Measurements from ENCODE around the gene ABCC1.
"Not testable (repeated sequence)": the region's sequence is repeated elsewhere in the genome, so short reads cannot be mapped to it uniquely, and the experiment has no call there.

ABCC1 gene

DNA sequence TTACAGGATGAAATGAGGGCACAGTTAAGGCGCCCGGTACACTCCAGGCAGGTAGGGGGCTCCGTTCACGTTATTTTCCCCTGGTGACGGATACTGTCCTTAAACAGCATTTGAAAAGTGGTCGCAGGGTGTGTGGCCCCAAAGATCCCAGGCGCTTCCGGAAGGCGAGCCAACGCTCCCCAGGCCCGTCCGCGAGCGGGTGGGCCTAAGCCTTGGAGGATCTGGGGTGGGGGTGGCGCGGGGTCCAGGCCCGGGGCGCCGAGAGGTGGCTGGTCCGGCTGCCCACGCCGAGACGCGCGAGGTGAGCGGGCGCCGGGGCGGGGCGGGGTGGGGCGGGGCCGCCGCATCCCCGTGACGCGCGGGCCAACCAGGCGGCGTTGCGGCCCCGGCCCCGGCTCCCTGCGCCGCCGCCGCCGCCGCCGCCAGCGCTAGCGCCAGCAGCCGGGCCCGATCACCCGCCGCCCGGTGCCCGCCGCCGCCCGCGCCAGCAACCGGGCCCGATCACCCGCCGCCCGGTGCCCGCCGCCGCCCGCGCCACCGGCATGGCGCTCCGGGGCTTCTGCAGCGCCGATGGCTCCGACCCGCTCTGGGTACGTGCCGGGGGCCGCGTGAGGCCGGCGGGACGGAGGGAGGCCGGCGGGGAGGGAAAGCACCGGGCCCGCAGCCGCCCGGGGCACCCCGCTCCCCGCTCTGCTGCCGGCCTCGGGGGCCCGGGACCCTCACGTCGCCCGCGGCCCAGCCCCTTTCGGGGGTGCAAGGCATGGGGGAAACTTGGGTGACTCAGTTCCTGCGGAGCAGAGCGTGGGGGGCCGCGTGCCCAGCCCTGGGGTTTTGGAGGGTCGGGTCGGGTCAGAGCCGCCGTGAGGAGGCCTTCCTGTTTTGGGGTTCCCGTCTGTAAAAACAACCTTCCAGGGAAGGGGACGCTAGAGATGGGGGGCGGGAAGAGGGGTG is at the start of gene ABCC1:
Gene ABCC1, plus strand, starts transcription at position 407 of the 951 bp plus-strand sequence. Its CDS starts 136 bp downstream, at position 543.
- peak; percentile 12 for DNase-seq

DNA sequence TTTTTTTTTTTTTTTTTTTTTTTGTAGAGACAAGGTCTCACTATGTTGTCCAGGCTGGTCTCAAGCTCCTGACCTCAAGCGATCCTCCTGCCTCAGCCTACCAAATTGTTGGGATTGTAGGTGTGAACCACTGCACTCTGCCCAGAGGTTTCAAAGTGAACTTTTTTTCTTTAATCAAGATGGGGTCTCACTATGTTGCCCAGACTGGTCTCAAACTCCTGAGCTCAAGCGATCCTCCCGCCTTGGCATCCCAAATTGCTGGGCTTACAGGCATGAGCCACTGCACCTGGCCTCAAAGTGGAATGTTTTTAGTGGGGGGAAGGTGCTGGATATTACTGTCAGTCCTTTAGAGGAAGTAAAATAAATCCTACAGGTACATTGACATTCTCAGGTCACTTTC is 49.1 kb upstream of the ABCC1 start:
- no peak for DNase-seq

DNA sequence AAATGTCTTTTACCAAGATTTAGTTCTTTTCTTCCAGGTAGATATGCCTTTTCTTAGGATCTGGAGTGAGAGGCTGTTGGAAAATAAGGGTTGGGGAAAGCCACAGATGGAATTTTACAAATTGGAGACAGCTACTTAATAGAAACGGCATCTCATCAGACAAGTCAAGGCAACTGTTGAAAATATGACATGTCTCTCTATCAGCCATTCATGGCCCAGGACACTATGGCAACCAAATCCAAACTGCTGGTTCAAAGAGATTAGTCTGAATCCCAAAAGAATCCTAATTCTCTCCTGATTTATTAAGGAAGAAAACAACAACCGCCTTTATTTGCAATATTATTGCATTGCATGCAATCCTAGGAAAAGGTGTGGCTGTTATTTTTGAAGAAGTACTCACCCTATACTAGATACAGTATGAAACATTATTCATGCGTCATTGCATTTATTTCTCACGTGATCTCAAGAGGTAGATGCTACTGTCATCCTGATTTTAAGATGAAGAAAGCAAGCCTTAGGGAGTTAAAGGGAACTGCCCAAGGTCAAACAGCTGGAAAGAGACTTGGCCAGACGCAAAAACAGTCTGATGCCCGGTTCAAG is 48.4 kb upstream of the ABCC1 start:
- no peak for DNase-seq

DNA sequence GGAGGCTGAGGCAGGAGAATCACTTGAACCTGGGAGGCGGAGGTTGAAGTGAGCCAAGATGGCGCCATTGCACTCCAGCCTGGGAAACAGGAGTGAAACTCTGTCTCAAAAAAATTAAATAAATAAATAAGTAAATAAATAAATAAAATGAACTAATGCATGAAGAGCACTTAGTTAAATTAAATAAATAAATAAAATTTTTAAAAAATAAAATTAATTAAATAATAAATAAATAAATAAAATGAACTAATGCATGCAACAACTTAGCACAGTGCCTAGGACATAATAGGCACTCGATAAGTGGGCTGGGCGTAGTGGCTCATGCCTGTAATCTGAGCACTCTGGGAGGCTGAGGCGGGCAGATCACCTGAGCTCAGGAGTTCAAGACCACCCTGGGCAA is 45.5 kb upstream of the ABCC1 start:
- no peak for DNase-seq

DNA sequence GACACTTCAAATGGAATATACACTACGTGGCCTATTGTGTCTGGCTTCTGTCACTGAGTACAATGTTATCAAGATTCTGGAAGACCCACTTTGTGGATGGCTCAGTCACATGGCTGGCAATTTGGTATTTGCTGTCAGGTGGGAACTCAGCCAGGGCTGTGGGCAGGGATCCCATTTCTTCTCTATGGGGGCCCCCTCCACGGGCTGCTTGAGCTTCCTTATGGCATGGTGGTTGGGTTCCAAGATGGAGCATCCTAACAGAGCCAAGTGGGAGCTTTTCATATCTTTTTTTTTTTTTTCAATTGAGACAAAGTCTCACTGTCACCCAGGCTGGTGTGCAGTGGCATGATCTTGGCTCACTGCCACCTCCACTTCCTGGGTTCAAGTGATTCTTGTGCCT is 43.0 kb upstream of the ABCC1 start:
- DNase-seq: no peak

DNA sequence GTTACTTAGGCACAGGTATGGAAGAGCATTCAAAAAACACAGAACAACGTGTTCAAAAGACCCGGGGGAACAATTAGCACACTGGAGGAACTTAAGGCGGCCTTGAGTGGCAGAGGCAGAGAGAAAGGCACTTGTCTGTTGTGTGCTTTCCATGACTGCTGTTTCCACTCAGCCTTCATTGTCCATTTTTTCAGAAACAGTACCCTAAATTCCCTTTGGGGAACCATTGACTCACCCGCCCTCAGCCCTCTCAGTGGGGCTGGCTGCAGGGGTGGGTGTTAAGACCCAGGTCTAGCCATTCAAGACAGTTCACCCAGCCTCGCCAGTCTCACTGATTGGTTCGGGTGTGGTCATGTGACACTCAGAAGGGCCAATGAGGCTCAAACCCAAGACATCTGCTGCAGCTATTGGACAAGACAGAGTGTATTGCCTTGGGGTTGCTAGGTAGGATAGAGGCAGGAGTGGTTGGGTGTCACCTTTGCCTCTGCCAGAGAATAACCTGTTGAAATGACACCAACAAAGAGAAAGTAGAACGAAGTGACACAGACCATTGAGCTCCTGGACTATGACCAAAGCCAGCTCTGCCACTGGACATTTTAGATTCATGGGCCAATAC is 41.4 kb upstream of the ABCC1 start:
- no peak for DNase-seq

DNA sequence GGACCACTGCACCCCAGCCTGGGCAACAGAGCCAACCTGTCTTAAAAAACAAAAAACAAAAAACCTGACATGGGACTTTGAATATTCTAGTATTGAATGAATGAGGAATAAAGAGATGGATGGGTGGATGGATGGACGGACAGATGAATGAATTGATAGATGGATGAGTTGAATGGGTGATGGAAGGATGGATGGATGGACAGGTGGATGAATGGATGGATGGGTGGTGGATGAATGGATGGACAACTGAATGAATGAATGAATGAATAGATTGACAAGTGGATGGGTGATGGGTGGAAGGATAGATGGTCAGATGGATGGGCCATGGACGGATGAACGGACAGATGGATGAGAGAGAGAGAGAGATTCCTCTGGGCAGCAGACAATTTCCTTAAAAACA is 38.2 kb upstream of the ABCC1 start:
- no peak for DNase-seq

DNA sequence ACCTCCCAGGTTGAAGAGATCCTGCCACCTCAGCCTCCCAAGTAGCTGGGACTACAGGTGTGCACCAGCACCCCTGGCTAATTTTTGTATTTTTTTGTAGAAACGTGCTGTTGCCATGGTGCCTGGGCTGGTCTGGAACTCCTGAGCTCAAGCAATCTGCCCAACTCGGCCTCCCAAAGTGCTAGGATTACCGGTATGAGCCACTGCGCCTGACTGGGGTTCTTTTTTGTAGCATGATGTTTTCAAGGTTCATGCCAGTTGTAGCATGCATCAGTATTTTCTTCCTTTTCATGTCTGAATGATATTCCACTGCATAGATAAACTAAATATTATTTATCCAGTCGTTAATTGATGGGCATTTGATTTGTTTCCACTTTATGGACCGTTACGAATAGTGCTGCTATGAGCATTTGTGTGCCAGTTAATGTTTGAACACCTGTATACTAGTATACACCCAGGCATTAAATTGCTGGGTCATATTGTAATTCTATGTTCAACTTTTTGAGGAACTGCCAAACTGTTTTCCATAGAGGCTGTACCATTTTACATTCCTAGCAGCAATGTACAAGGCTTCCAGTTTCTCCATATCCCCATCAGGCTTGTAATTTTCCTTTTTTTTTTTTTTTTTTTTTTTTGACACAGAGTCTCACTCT is 36.2 kb upstream of the ABCC1 start:
- no peak for DNase-seq

DNA sequence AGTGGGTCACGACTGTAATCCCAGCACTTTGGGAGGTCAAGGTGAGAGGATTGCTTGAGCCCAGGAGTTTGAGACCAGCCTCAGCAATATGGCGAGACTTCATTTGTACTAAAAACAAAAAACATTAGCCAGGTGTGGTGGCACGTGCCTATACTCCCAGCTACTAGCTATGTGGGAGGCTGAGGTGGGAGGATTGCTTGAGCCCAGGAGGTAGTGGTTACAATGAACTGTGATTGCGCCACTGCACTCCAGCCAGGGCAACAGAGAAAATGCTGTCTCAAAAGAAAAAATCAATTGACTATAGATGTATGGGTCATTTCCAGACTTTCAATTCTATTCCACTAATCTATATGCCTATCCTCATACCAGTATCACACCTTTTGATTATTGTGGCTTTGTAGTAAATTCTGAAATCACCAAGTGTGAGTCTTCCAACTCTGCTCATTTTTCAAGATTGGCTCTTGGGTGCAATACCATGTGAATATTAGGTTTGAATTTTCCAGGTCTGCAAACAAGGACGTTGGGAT is 33.8 kb upstream of the ABCC1 start:
- DNase-seq: no peak

DNA sequence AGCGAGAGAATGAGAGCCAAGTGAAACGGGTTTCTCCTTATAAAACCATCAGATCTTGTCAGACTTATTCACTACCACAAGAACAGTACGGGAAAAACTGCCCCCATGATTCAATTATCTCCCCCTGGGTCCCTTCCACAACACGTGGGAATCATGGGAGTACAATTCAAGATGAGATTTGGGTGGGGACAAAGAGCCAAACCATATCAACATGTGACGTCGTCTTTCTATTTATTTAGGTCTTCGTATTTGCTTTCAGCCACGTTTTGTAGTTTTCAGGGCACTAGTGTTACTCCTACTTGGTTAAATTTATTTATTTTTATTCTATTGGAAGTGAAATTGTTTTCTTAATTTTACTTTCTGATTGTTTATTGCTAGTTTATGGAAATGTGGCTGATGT is 33.1 kb upstream of the ABCC1 start:
- no peak for DNase-seq

DNA sequence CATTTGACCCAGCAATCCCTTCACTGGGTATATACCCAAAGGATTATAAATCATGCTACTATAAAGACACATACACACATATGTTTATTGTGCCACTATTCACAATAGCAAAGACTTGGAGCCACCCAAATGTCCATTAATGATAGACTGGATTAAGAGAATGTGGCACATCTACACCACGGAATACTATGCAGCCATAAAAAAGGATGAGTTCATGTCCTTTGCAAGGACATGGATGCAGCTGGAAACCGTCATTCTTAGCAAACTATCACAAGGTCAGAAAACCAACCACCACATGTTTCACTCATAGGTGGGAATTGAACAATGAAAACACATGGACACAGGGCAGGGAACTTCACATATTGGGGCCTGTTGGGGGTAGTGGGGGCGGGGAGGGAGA is 31.1 kb upstream of the ABCC1 start:
- not testable (repeated sequence) for DNase-seq

DNA sequence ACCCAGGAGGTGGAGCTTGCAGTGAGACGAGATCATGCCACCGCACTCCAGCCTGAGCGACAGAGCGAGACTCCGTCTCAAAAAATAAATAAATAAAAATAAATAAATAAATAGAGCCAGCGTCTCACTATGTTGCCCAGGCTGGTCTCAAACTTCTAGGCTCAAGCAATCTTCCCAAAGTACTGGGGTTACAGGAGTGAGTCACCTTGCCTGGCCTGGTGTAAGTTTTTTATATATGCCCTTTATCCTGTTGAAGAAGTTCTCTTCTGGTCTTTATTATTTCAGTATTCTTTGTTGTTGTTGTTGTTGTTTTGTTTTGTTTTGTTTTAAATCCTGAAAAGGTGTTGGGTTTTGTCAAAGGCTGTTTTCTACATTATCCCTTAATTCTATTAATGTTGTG is 30.1 kb upstream of the ABCC1 start:
- DNase-seq: no peak

DNA sequence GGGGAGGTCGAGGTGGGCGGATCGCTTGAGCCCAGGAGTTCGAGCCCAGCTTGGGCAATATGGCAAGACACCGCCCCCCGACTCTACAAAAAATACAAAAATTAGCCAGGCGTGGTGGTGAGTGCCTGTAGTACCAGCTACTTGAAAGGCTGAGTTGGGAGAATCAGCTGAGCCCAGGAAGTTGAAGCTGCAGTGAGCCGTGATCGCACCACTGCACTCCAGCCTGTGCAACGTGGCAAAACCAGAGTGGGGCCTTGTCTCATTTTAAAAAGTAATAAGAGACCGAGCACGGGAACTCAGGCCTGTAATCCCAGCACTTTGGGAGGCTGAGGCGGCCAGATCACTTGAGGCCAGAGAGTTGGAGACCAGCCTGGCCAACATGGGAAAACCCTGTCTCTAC is 24.4 kb upstream of the ABCC1 start:
- DNase-seq: no peak

DNA sequence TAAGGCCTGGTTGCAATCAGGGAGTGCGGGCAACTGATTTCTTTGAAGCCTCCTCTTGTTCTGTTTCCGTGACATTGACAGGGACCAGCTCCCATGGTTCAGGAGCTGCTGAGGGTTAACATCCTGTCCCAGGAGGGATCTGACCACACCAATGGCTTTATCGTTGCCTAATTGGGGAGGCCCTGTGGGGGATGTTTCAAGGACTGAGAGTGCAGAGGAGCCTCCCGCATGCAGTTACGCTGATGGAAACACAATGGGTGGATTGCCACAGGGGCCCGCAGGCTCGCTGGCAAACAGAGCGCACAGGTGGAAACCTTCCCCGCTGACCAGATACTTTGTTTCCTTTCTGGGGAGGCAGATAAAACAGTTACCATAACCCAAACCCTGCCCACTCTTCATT is 23.8 kb upstream of the ABCC1 start:
- DNase-seq: no peak

DNA sequence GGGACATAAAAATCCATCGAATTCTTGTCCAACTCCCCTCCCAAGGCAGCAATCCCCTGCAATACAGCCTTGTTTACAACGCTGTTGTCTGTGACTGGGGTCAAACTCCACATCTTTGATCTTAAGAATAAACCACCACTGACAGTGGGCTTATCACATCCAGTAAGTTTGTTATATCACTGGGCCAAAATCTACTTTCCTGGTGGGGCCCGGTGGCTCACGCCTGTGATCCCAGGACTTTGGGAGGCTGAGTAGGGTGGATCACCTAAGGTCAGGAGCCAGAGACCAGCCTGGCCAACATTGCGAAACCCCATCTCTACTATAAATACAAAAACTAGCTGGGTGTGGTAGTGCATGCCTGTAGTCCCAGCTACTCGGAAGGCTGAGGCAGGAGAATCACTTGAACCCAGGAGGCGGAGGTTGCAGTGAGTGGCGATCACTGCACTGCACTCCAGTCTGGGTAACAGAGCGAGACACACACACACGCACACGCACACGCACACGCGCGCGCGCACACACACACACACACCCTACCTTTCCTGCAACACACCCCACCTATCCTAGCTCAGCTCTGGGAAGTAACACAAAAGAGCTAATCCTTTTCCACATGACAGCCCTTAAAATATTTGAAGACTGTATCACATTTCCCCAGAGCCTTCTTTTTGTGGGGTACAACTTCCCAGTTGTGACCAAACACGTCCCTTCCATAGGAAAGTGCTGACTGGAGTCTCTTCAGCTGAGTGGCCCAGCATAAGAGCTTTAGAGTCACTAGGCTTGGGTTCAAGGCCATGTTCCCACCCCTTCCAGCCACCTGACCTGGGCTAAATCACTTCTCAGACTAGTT is 20.9 kb upstream of the ABCC1 start:
- no peak for DNase-seq

DNA sequence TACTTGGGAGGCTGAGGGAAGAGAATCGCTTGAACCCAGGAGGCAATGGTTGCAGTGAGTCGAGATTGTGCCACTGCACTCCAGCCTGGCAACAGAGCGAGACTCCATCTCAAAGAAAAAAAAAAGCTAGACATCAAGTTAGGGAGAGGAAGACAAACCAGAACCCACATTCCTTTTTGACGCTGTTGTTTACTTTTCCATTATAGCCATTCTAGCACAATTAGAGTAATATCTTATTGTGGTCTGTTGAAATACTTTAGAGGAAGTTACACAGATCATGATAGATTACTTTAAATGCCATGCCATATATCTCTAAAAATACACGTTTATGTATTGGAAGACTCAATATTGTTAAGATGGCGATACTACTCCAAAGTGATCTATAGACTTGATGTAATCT is 16.5 kb upstream of the ABCC1 start:
- no peak for DNase-seq

DNA sequence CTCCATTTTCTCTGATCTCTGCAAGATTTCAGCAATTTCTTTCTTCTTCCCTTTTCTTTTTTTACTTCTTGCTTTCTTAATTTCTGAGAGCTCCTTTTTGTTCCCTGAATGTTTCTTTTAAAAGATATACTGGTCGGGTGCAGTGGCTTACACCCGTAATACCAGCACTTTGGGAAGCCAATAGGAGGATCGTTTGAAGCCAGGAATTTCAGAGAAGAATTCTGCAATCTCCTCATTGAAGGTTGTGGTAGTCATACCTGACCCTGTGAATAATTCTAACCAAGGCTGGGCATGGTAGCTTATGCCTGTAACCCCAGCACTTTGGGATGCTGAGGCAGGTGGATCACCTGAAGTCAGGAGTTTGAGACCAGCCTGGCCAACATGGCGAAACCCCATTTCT is 15.6 kb upstream of the ABCC1 start:
- DNase-seq: no peak

DNA sequence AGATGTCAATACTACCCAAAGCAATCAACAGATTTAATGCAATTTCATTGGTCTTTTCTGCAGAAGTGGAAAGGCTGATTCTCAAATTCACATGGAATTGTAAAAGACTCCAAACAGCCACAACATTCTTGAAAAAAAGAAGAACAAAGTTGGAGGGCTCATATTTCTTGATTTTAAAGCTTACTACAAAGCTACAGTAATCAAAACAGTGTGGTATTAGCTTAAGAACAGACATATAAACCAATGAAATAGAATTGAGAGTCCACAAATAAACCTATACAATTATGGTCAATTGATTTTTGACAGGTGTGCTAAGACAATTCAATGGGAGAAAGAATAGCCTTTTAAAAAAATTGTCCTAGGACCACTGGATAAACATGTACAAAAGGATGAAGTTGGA is 14.4 kb upstream of the ABCC1 start:
- DNase-seq: no peak

DNA sequence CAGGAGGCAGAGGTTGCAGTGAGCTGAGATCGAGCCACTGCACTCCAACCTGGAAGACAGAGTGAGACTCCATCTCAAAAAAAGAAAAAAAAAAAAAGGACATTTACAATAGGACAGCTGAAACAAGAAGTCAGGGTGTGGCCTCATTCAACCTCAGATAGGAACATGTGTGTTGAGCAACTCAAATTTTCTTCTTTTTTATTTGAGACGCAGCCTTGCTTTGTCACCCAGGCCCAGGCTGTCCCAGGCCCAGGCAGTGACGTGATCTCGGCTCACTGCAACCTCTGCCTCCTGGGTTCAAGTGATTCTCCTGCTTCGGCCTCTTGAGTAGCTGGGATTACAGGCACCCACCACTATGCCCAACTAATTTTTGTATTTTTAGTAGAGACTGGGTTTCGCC is 12.6 kb upstream of the ABCC1 start:
- not testable (repeated sequence) for DNase-seq

DNA sequence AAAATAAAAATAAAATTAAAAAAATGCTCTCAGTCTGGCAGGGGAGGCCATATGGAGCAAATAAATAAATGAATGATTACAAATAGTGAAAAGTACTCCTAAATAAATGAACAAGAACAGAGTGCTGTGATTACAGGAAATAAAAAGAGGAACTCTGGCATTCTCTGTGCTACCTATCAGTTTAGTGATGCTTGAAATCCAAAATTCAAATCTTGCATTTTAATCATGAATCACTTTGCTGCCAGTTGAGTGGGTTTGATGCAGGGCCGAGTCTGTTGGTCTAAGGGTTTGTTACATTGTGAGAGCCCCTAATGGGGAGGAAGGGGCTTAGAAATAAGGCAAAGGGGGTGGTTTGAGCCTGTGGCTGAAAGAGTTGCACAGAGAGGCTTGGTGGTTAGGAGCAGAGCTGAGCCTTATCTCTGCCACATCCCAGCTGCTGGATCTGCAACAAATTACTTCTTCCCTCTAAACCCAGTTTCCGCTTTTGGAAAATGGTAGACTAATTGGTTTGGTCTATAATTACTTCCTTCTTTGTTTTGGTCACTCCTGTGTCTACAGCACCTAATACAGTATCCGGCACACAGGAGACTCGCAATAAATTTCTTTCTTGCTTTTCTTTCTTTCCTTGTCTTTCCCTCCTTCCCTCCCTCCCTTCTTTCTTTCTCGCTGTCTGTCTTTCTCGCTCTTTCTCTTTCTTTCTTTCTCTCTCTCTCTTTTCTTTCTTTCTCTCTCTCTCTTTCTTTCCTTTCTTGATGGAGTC is 6.3 kb upstream of the ABCC1 start:
- DNase-seq: no peak

DNA sequence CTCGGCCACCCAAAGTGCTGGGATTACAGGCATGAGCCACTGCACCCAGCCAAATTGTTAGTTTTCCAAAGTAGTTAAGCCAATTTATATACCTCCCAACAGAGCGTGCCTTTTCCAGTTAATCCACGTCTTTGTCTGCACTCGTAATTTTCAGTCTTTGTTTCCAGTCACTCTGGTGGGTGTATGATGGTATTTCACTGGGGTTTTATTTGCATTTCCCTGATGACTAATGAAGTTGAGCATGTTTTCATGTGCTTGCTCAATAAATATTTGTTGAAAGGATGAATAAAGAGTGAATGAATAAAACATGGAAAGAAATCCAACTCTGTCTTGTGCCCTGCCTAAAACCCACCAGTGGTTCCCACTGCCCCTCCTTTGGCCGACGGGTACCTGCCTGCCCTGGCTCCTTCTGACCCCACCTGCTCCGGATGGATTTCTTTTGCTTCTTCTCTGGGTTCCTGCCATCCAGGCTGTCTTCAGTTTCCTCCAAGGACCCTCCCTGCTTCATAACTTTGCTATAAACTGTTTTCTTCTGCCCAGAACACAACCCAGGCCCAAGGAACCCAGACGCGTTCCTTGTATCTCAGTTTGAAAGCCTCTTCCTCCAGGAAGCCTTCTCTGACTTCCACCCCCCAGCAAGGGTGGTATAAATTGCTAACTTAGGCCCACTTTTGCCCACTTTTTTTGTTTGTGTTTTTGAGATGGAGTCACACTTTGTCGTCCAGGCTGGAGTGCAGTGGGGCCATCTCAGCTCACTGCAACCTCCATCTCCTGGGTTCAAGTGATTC is 3.0 kb upstream of the ABCC1 start:
- DNase-seq: no peak
